ENCODE data around the gene GNAQ. TPM values are rescaled to one million over a fixed set of nuclear protein-coding genes. Genes with fewer than 3 reads are reported as not detected.

Gene GNAQ
- polyA plus RNA-seq, 1 of the 3 experiments (the other 2 are of a cell fraction): 20.9 TPM

- TF ChIP-seq CTCF (IDR thresholded peaks at IDR 0.05): no peak
- TF ChIP-seq NFIC (IDR thresholded peaks at IDR 0.05; ENCODE audit: borderline replicate concordance): no peak
- TF ChIP-seq RFX5 (IDR thresholded peaks at IDR 0.05; ENCODE audit: low read length): no peak
- TF ChIP-seq TCF12 (IDR thresholded peaks at IDR 0.05): no peak
- no peak for TF ChIP-seq USF1 (IDR thresholded peaks at IDR 0.05; ENCODE audit: borderline replicate concordance, low read depth)
- TF ChIP-seq USF2 (IDR thresholded peaks at IDR 0.05; ENCODE audit: borderline replicate concordance, low read depth, low read length): no peak
Measured at GRCh38 chr9:77848897-77849296, 182.7 kb downstream of the GNAQ start (continued).

- peak overlapping the region in 1 of 2 experiments; percentile 55; a peak in 2 of 4 replicates for H3K27ac ChIP-seq (ENCODE audit: low read depth in 2 of 2, low read length in 1 of 2)
- H3K4me2 ChIP-seq: peak overlapping the region; percentile 59
- peaks cover 41 to 54% of the 10 kb centered on the region in 2 experiments; a peak in 3 of 4 replicates for H3K4me1 ChIP-seq (ENCODE audit: control insufficient read depth in 1 of 2, insufficient read depth in 2 of 2, low read depth in 1 of 2, low read length in 1 of 2)
- peaks cover 67% of the 10 kb centered on the region for H3K79me2 ChIP-seq (ENCODE audit: insufficient read depth)
- no peaks in the 10 kb centered on the region for H3K9me2 ChIP-seq
- H3F3A ChIP-seq (replicated peaks; ENCODE audit: insufficient read depth): peaks cover 10% of the 10 kb centered on the region
- no peak overlapping the region for H3K9ac ChIP-seq
- 98% methylated on average over 2 of the region's 2 CpGs for WGBS (ENCODE audit: low lambda C conversion rate)
- TF ChIP-seq JUND (IDR thresholded peaks at IDR 0.05) (no peak), RCOR1 (IDR thresholded peaks at IDR 0.05; ENCODE audit: low read length) (no peak), TEAD4 (IDR thresholded peaks at IDR 0.05; ENCODE audit: borderline replicate concordance, insufficient read depth) (no peak), MXI1 (IDR thresholded peaks at IDR 0.05; ENCODE audit: low read depth, low read length) (no peak), POLR2AphosphoS5 (IDR thresholded peaks at IDR 0.05; ENCODE audit: low read depth, low read length) (no peak), TCF12 (IDR thresholded peaks at IDR 0.05) (no peak), IRF3 (IDR thresholded peaks at IDR 0.05; ENCODE audit: low read depth, low read length) (no peak), YY1 (IDR thresholded peaks at IDR 0.05; ENCODE audit: low read depth) (no peak), SIN3A (IDR thresholded peaks at IDR 0.05; ENCODE audit: borderline replicate concordance, low read depth, low read length) (no peak), EP300 (IDR thresholded peaks at IDR 0.05; ENCODE audit: borderline replicate concordance in 1 of 2, low read depth in 1 of 2, low read length in 1 of 2) (no peak), FOXJ3 (CRISPR knock-in tag; IDR thresholded peaks at IDR 0.05) (no peak), NRF1 (IDR thresholded peaks at IDR 0.05; ENCODE audit: low read depth, low read length) (no peak), SMC3 (IDR thresholded peaks at IDR 0.05; ENCODE audit: low read depth, low read length) (no peak), USF2 (IDR thresholded peaks at IDR 0.05; ENCODE audit: borderline replicate concordance, low read depth, low read length) (no peak), GATA2 (CRISPR knock-in tag; IDR thresholded peaks at IDR 0.05) (no peak)
- DNase-seq: no peak
- ChIA-PET CTCF (no interaction called here), POLR2A (no interaction called here)
- H3K9me3 ChIP-seq: no peaks in the 10 kb centered on the region
- H4K20me1 ChIP-seq (ENCODE audit: insufficient read depth): peaks cover 3% of the 10 kb centered on the region
- H3K36me3 ChIP-seq (replicated peaks in 1 of 2; ENCODE audit: control insufficient read depth in 1 of 2, insufficient read depth in 2 of 2, low read length in 1 of 2): no peaks in the 10 kb centered on the region
- no peaks in the 10 kb centered on the region for H3K27me3 ChIP-seq (ENCODE audit: insufficient read depth)
- H2AFZ ChIP-seq (ENCODE audit: low read depth): no peak overlapping the region
- H3K4me3 ChIP-seq (ENCODE audit: low read depth in 2 of 2, low read length in 1 of 2): no peak overlapping the region
Measured at GRCh38 chr9:77848404-77848803, 183.2 kb downstream of the GNAQ start.

Data from SK-N-SH (cell line).